HG02610 (cell line): Measurements from ENCODE around the gene CFAP61.
"Not testable (repeated sequence)": the region's sequence is repeated elsewhere in the genome, so short reads cannot be mapped to it uniquely, and the experiment has no call there.

Experiments
- ATAC-seq: cut with Tn5 transposase; IDR thresholded peaks from one replicate; pipeline ENCODE4 v1.9.1; 2021; ENCODE audit warnings: mild to moderate bottlenecking, moderate library complexity; ENCODE audit not compliant: unreplicated experiment

The CFAP61 gene

GRCh38 chr20:20304942-20305341, 252.6 kb downstream of the CFAP61 start:
- no peak for ATAC-seq

GRCh38 chr20:20312562-20312961, 260.2 kb downstream of the CFAP61 start:
- no peak for ATAC-seq

DNA sequence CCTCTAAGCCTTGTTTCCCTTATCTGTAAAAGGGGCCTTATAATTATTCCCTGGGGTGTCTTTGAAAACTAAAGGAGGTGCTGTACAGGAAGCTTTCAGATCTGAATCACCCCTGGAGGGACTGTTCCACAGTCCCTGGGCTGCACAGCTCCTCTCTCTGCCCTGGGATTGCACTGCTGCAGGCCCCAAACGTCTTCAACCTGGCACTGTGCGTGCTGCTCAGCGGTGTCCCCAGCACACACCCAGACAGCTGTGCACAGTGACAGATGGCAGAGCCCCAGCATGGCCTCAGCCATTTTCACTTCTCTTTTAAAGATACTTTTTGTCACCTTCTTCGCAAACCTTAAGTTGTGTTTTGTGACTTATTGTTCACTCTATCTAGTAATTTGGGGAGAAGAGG, 264.9 kb downstream of the CFAP61 start:
- ATAC-seq: peak; percentile 88

GRCh38 chr20:20317621-20318364, 265.5 kb downstream of the CFAP61 start:
- peak; percentile 28 for ATAC-seq

DNA sequence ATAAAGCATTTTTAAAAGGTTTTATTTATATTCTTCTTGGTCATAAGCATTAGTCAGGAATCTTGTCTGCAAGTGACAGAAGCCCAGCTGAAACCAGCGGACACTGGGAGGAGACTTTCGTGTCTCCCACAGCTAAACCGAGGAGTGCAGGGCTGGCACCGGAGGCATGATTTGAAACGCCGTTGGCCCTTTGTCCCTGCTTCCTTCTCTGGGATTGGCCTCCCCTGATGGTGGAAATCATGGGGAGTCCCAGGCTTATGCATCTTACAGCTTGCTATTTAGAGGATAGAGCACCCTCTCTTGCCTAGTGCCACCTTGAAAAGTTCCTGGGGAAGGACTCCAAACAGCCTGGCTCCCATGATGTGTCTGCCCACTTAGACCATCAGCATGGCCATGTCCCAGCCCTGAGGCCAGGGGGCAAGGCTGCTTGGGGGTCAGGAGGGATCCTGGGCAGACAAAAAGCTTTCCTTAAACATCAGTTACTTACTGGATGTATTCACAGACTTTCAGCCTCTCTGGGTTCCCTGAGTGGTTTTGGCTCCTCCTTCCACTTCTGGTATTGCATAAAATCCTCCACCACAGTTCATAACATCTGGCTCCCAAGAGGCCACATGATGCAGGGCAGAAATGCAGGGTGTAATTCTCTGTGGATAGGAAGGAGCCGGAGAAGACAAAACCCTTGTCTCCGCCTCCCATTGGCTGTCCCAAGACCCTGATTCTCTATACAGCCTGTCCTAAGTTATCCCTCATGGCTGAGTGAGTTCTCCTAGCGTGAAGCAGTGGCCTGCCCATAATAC, 266.2 kb downstream of the CFAP61 start:
- no peak for ATAC-seq

DNA sequence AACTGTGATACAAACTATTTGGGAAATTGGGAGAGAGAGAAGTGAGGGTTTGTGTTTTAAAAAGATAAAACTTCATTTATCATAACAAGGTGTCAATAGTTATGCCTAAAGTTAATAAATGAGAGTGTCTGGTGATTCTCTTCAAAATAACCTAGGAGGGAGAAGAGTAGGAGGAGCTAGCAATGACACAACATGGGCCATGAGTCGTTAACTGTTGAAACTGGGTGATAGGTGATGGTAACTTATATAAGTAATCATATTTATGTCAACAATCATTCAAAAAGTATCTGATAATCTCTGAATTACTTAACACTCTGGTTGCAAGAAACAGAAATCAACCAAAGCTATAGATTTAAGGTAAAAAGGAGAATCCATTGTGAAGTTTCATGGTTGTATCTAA, 268.8 kb downstream of the CFAP61 start:
- ATAC-seq: no peak

DNA sequence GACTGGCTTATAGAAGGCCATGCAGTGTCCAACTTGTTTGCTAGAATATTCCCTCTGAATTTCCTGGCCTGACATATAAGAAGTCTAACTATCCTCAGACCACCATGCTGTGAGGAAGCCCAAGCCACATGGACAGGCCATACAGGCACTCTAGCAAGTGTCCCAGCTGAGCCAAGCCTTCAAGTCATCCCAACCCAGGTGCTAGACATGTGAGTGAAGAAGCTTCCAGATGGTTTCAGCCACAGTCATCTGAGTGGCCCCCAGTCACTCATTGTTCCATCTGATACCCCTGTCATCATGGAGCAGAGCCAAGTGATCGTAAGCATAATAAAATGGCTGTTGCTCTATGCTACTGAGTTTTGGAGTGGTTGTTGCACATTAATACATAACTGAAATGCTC, 269.6 kb downstream of the CFAP61 start:
- no peak for ATAC-seq

DNA sequence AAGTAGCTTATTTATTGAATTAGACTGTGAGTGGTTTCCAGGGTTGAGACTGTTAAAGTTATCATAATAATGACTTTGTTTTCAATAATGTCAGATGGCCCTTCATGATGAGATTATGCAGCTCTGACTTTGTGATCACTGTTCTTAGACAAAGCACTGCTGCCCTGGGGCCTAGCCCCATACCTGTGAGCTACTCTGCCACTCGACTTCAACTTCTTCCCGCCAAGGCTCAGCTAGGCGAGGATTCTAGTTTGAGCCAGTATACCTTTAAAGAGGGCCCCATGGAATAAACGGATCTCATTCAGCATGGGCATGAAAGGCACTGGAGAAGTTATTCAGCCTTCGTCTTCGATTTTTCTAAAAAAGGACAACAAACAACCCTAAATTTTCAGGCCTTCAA, 270.6 kb downstream of the CFAP61 start:
- ATAC-seq: no peak

GRCh38 chr20:20327746-20328145, 275.4 kb downstream of the CFAP61 start:
- no peak for ATAC-seq

DNA sequence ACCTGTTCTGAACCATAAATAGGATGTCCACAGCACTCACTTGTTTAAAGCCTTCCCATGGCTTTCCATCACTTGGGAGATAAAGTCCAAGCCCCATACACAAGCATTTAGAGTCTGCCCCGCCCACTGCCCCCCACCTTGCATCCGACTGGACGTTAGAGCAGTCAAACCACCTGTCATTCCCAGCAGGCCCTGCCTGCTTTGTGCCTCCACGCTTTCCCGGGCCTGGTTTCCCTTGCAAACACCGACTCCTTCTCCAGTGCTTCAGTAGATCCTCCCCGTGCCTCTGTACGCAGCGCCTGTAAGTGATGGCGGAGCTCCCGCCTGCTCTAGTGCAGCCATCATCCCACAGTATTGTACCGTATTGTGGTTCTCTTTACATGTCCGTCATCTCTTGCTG, 277.2 kb downstream of the CFAP61 start:
- ATAC-seq: no peak

GRCh38 chr20:20331156-20331555, 278.8 kb downstream of the CFAP61 start:
- ATAC-seq: no peak

DNA sequence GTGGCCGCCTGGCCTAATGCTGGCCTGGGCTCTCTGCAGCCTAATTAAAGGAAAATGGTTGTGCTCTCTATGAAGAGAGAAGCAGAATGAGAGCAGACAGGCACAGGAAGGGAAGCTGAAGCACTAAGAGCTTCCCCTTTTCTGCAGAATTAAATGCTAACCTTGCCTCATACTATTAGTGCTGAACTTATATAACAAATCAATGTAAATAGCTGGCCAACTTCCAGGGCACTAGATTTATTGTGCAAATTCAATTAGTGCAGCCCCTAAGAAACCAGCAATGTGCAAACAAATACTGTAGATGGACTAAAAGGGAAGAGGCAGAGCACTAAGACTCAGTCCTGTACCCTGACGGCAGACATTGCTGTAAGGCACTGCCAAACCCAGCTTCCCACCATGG, 279.5 kb downstream of the CFAP61 start:
- ATAC-seq: no peak

- ATAC-seq: peak; percentile 28
Measured at GRCh38 chr20:20333866-20334265, 281.5 kb downstream of the CFAP61 start.

- peak; percentile 93 for ATAC-seq
Measured at GRCh38 chr20:20334489-20334888, 282.2 kb downstream of the CFAP61 start.

- no peak for ATAC-seq
Measured at GRCh38 chr20:20338133-20338730, 285.9 kb downstream of the CFAP61 start.

GRCh38 chr20:20340443-20340842, 288.1 kb downstream of the CFAP61 start:
- no peak for ATAC-seq

DNA sequence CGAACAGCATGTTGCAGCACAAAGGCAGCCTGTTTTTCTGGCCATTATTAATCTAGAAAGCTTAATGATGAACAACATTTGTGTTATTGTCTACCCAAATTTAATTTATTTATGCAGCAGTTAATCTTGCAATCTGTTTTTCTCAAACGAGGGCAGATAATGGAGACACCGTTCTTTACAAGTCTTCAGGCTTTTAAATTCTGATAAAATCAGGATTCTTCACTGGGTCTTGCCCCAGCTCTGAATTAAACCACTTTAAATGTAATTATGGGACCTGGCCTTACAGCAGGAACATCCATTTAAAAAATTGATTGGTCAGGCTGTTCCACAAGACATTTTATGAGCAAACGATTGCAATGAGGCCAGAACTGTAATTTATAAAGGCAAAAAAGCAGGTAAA, 289.0 kb downstream of the CFAP61 start:
- no peak for ATAC-seq

DNA sequence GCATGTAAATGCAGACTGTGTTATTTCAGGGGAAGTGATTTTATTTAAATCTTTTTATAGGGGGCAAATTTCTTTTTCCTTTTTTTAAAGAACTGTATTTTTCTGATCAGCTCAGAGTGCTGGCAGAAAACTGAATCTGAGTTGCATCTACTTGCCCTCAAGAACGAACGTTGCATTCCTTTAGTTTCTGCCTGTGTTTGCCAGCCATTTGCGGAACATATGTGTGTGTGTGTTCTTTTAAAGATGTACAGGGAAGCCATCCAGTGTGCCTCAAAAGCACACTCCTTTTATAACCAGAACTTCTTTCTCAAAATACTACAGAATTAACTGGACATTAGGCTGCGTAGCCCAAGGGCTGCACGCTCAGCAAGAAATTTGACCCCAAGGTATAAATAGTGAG, 289.7 kb downstream of the CFAP61 start:
- no peak for ATAC-seq

DNA sequence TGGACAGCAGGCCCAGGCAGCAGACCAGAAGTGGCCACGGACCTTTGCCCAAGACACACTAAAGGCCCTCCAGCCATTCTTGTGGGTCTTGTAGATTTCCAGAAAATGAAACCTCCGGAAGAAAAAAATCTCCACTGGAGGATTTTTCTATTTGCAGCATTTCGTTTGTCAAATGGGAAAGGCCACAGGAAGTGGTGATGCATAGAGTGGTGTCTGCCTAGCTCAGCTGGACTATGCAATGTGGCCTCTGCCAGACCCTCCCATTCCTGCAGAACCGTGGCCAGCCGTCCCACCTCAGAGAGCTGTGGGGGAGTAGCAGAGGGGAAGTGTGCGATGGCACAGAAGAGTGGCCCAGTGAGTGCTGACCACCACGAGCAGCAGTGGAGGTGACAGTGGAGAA, 291.6 kb downstream of the CFAP61 start:
- no peak for ATAC-seq

- ATAC-seq: no peak
Measured at GRCh38 chr20:20344476-20344875, 292.1 kb downstream of the CFAP61 start.

GRCh38 chr20:20353576-20353975, 301.2 kb downstream of the CFAP61 start:
- no peak for ATAC-seq

- ATAC-seq: not testable (repeated sequence)
Measured at GRCh38 chr20:20355503-20355902, 303.2 kb downstream of the CFAP61 start.
